T-helper 2 cell treated with Interferon-gamma antibody and Interleukin-4, amounts not matched to agents 5 μg/mL and 100 μg/mL, for 36 hours (primary cell): ENCODE data around the gene PDCD2L.
A peak's percentile ranks its signal among the peaks of the same experiment; 100 is the strongest.
"Not testable (repeated sequence)": the region's sequence is repeated elsewhere in the genome, so short reads cannot be mapped to it uniquely, and the experiment has no call there.

Experiments used
- DNase-seq: peaks from one replicate; pipeline ENCODE4 v3.0.0; 2021; ENCODE audit warnings: low spot score
- H3K27ac Mint-ChIP-seq: one replicate; pipeline ENCODE4 v1.8.0; 2021; ENCODE audit warnings: mild to moderate bottlenecking, mixed read lengths
- H3K27me3 Mint-ChIP-seq: one replicate; pipeline ENCODE4 v1.8.0; 2021; ENCODE audit warnings: low read depth, mixed read lengths
- H3K36me3 Mint-ChIP-seq: one replicate; pipeline ENCODE4 v1.8.0; 2021; ENCODE audit warnings: low read depth, mixed read lengths
- H3K4me1 Mint-ChIP-seq: one replicate; pipeline ENCODE4 v1.8.0; 2021; ENCODE audit warnings: low read depth, mixed read lengths
- H3K4me3 Mint-ChIP-seq: one replicate; pipeline ENCODE4 v1.8.0; 2022; ENCODE audit warnings: mild to moderate bottlenecking, moderate library complexity, mixed read lengths
- H3K9me3 Mint-ChIP-seq: one replicate; pipeline ENCODE4 v1.8.0; 2021; ENCODE audit warnings: mixed read lengths

The PDCD2L gene

GRCh38 chr19:34365463-34366401 is 38.5 kb upstream of the PDCD2L start:
- peaks cover 49% of the 10 kb centered on the region for H3K36me3 Mint-ChIP-seq
- peaks cover 49% of the 10 kb centered on the region for H3K4me1 Mint-ChIP-seq
- no peaks in the 10 kb centered on the region for H3K27me3 Mint-ChIP-seq
- peak overlapping the region; percentile 88 for H3K27ac Mint-ChIP-seq
- no peaks in the 10 kb centered on the region for H3K9me3 Mint-ChIP-seq
- peak overlapping the region; percentile 99 for H3K4me3 Mint-ChIP-seq
- no peak for DNase-seq

- DNase-seq, result no peak
- peak overlapping the region; percentile 99 for H3K4me3 Mint-ChIP-seq
- H3K27me3 Mint-ChIP-seq, result no peaks in the 10 kb centered on the region
- H3K9me3 Mint-ChIP-seq, result no peaks in the 10 kb centered on the region
- H3K36me3 Mint-ChIP-seq, result peaks cover 59% of the 10 kb centered on the region
- peaks cover 57% of the 10 kb centered on the region for H3K4me1 Mint-ChIP-seq
- H3K27ac Mint-ChIP-seq, result peak overlapping the region; percentile 49
These were observed 37.2 kb upstream of the PDCD2L start for GRCh38 chr19:34366738-34367623.

GRCh38 chr19:34367624-34367957 is 36.6 kb upstream of the PDCD2L start:
- H3K36me3 Mint-ChIP-seq, result peaks cover 65% of the 10 kb centered on the region
- DNase-seq, result no peak
- H3K4me1 Mint-ChIP-seq, result peaks cover 53% of the 10 kb centered on the region
- H3K27ac Mint-ChIP-seq, result no peak overlapping the region
- H3K4me3 Mint-ChIP-seq, result peak overlapping the region; percentile 99
- H3K9me3 Mint-ChIP-seq, result no peaks in the 10 kb centered on the region
- H3K27me3 Mint-ChIP-seq, result no peaks in the 10 kb centered on the region

GRCh38 chr19:34368338-34368737 is 35.9 kb upstream of the PDCD2L start:
- no peaks in the 10 kb centered on the region for H3K9me3 Mint-ChIP-seq
- peak overlapping the region; percentile 99 for H3K4me3 Mint-ChIP-seq
- peaks cover 66% of the 10 kb centered on the region for H3K36me3 Mint-ChIP-seq
- no peak for DNase-seq
- H3K27ac Mint-ChIP-seq, result peak overlapping the region; percentile 52
- peaks cover 47% of the 10 kb centered on the region for H3K4me1 Mint-ChIP-seq
- H3K27me3 Mint-ChIP-seq, result no peaks in the 10 kb centered on the region

- Mint-ChIP-seq H3K4me1 (peaks cover 50% of the 10 kb centered on the region), H3K4me3 (peak overlapping the region; percentile 38), H3K36me3 (peaks cover 70% of the 10 kb centered on the region)
- not testable (repeated sequence) for H3K27me3 Mint-ChIP-seq, H3K9me3 Mint-ChIP-seq, DNase-seq, H3K27ac Mint-ChIP-seq
These were observed 35.0 kb upstream of the PDCD2L start for GRCh38 chr19:34369166-34369565.

GRCh38 chr19:34370117-34370516 is 34.1 kb upstream of the PDCD2L start:
- no peaks in the 10 kb centered on the region for H3K9me3 Mint-ChIP-seq
- peaks cover 48% of the 10 kb centered on the region for H3K4me1 Mint-ChIP-seq
- H3K27me3 Mint-ChIP-seq, result no peaks in the 10 kb centered on the region
- H3K36me3 Mint-ChIP-seq, result peaks cover 78% of the 10 kb centered on the region
- no peak overlapping the region for H3K27ac Mint-ChIP-seq
- H3K4me3 Mint-ChIP-seq, result peak overlapping the region; percentile 28
- DNase-seq, result no peak

GRCh38 chr19:34370983-34371382 is 33.2 kb upstream of the PDCD2L start:
- Mint-ChIP-seq H3K27ac (peak overlapping the region; percentile 32), H3K36me3 (peaks cover 81% of the 10 kb centered on the region), H3K4me3 (no peak overlapping the region), H3K27me3 (no peaks in the 10 kb centered on the region), H3K4me1 (peaks cover 44% of the 10 kb centered on the region), H3K9me3 (no peaks in the 10 kb centered on the region)
- no peak for DNase-seq

- peak overlapping the region; percentile 68 for H3K27ac Mint-ChIP-seq
- peaks cover 69% of the 10 kb centered on the region for H3K36me3 Mint-ChIP-seq
- H3K4me1 Mint-ChIP-seq, result peaks cover 25% of the 10 kb centered on the region
These were observed 30.5 kb upstream of the PDCD2L start for GRCh38 chr19:34373601-34374288.

GRCh38 chr19:34375598-34375997 is 28.6 kb upstream of the PDCD2L start:
- Mint-ChIP-seq H3K36me3 (peaks cover 63% of the 10 kb centered on the region), H3K4me1 (peaks cover 17% of the 10 kb centered on the region)

More at GRCh38 chr19:34373601-34374288, 30.5 kb upstream of the PDCD2L start:
- DNase-seq, result no peak
- no peaks in the 10 kb centered on the region for H3K27me3 Mint-ChIP-seq
- H3K4me3 Mint-ChIP-seq, result peak overlapping the region; percentile 3
- no peaks in the 10 kb centered on the region for H3K9me3 Mint-ChIP-seq

GRCh38 chr19:34380639-34381241 is 23.5 kb upstream of the PDCD2L start:
- Mint-ChIP-seq H3K4me1 (peaks cover 4% of the 10 kb centered on the region), H3K36me3 (peaks cover 73% of the 10 kb centered on the region), H3K4me3 (no peak overlapping the region), H3K9me3 (no peaks in the 10 kb centered on the region), H3K27ac (no peak overlapping the region), H3K27me3 (no peaks in the 10 kb centered on the region)
- no peak for DNase-seq

More at GRCh38 chr19:34375598-34375997, 28.6 kb upstream of the PDCD2L start:
- no peaks in the 10 kb centered on the region for H3K27me3 Mint-ChIP-seq
- H3K9me3 Mint-ChIP-seq, result no peaks in the 10 kb centered on the region
- DNase-seq, result no peak
- H3K4me3 Mint-ChIP-seq, result no peak overlapping the region
- no peak overlapping the region for H3K27ac Mint-ChIP-seq

- Mint-ChIP-seq H3K4me1 (peaks cover 4% of the 10 kb centered on the region), H3K9me3 (no peaks in the 10 kb centered on the region), H3K4me3 (no peak overlapping the region), H3K27ac (no peak overlapping the region), H3K27me3 (no peaks in the 10 kb centered on the region), H3K36me3 (peaks cover 77% of the 10 kb centered on the region)
- no peak for DNase-seq
These were observed 22.6 kb upstream of the PDCD2L start for GRCh38 chr19:34381399-34382251.

GRCh38 chr19:34382471-34382870 is 21.7 kb upstream of the PDCD2L start:
- Mint-ChIP-seq H3K27ac (no peak overlapping the region), H3K27me3 (no peaks in the 10 kb centered on the region), H3K4me1 (peaks cover 4% of the 10 kb centered on the region), H3K4me3 (no peak overlapping the region), H3K9me3 (no peaks in the 10 kb centered on the region), H3K36me3 (peaks cover 76% of the 10 kb centered on the region)
- DNase-seq, result no peak
